Mucosa of rectum (tissue), 2 donors: ENCODE measurements around the gene RBM7.

Source experiments
- H3K27ac ChIP-seq, 2 donors: one replicate each; pipeline ENCODE4 v1.7.0; 2013; ENCODE audit warnings: inconsistent platforms in 2 of 2, low read depth in 2 of 2, low read length in 2 of 2
- H3K27me3 ChIP-seq, 2 donors: one replicate each; pipeline ENCODE4 v1.7.0; 2013; ENCODE audit warnings: low read length in 2 of 2; ENCODE audit not compliant: control insufficient read depth in 2 of 2, insufficient read depth in 2 of 2
- H3K36me3 ChIP-seq, 2 donors: one replicate each; pipeline ENCODE4 v1.7.0; 2013; ENCODE audit warnings: low read length in 2 of 2; ENCODE audit not compliant: control insufficient read depth in 2 of 2, insufficient read depth in 2 of 2
- H3K4me1 ChIP-seq, 2 donors: one replicate each; pipeline ENCODE4 v1.7.0; 2013; ENCODE audit warnings: low read length in 2 of 2, mild to moderate bottlenecking in 1 of 2; ENCODE audit not compliant: control insufficient read depth in 2 of 2, insufficient read depth in 2 of 2
- H3K4me3 ChIP-seq, 2 donors: one replicate each; pipeline ENCODE4 v1.7.0; 2013; ENCODE audit warnings: low read length in 2 of 2
- H3K9ac ChIP-seq, 2 donors: one replicate each; pipeline ENCODE4 v1.7.0; 2013; ENCODE audit warnings: low read length in 2 of 2, low read depth in 1 of 2, mild to moderate bottlenecking in 1 of 2
- H3K9me3 ChIP-seq, 2 donors: one replicate each; pipeline ENCODE4 v1.7.0; 2013; ENCODE audit warnings: low read length in 2 of 2; ENCODE audit not compliant: control insufficient read depth in 2 of 2
- donor health status: healthy.
- donor health status: Normal muscosa, but diverticular disease.

Gene RBM7

GRCh38 chr11:114395736-114396135 lies 4.7 kb upstream of the RBM7 start:
- Histone ChIP-seq H3K27ac (no peak overlapping the region), H3K27me3 (no peaks in the 10 kb centered on the region), H3K4me1 (peaks cover 15 to 23% of the 10 kb centered on the region in 2 donors), H3K9me3 (no peaks in the 10 kb centered on the region), H3K4me3 (no peak overlapping the region), H3K9ac (no peak overlapping the region), H3K36me3 (no peaks in the 10 kb centered on the region)

DNA sequence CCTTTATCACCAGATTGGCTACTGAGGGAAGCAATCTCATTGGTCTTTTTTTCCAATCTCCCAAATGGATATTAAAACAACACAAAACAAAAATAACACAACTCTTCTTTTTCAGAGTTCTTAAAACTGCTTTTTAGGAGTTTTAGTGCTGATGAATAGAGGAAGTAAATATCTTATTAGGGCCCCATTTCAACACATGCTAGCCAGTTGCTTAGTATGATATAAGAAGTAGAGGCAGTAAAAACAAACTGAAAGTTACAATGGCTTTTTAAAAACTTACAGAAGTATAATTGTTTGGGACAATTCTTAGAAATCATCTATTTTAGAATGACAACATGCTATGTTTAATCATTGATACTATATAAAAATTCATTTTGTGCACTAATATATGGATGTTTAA lies 3.5 kb upstream of the RBM7 start:
- no peak overlapping the region for H3K4me3 ChIP-seq
- no peaks in the 10 kb centered on the region for H3K9me3 ChIP-seq
- no peaks in the 10 kb centered on the region for H3K27me3 ChIP-seq
- H3K36me3 ChIP-seq, result no peaks in the 10 kb centered on the region
- H3K27ac ChIP-seq, result no peak overlapping the region
- peaks cover 15 to 23% of the 10 kb centered on the region in 2 donors for H3K4me1 ChIP-seq
- no peak overlapping the region for H3K9ac ChIP-seq

DNA sequence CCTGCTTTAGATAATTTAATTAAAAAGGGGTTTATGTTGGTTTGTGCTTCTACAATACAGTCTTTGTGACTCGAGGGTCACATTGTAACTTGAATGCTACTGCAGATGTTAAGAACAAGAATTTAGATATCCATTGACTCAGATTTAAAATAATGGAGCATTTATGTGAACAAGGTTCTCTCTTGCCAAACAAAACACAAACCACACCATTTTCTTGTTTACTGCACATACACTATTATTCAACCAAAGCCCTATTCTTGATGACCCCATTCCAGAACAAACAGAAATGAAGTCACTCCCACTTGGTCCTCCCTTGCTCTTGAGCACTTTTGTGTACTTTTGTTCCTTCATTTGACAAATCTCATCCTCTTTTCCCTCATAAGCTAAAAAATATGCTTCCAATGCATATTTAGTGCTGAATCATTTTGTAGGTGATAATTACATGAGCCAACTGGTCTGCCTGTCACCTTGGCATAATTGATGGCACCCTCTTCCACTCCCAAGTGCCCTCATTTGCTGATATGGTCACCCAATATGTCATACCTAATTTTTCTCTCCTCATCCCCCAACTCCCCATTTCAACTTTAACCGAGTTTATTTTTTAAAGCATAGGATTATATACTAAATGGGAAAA lies 3.0 kb upstream of the RBM7 start:
- no peak overlapping the region for H3K4me3 ChIP-seq
- H3K27me3 ChIP-seq, result no peaks in the 10 kb centered on the region
- H3K9ac ChIP-seq, result no peak overlapping the region
- H3K27ac ChIP-seq, result no peak overlapping the region
- no peaks in the 10 kb centered on the region for H3K36me3 ChIP-seq
- no peaks in the 10 kb centered on the region for H3K9me3 ChIP-seq
- peaks cover 15 to 22% of the 10 kb centered on the region in 2 donors for H3K4me1 ChIP-seq

DNA sequence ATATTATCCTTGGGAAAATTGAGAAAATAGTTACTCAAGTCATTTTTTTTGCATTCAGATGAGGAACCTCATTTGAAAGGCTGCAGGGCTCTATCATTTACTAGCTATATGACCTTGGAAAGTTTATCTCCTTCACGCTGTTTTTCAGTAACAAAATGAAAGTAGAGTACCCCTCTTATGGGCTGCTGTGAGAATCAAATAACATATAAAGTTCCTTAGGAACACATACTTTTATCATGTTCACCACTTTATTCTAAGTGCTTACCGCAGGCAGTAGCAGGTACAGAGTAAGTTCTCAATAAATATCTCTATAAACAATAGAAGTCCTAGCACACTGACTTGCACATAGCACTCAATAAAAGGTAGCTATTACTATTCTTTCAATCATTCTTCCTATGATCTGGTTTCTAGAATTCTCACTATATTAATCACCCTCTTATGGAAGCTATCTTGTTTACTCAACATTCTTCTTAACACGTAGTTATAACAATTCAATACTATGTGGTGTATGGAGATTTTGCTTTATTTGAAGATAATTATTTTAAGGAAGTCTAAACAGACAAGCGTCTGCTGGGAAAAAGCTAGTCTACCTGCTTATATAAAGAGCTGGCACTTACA lies 2.1 kb upstream of the RBM7 start:
- Histone ChIP-seq H3K4me1 (peaks cover 17 to 18% of the 10 kb centered on the region in 2 donors), H3K27ac (no peak overlapping the region), H3K27me3 (no peaks in the 10 kb centered on the region), H3K9ac (peak overlapping the region in 1 of 2 donors; percentile 100), H3K36me3 (peaks cover 0 to 2% of the 10 kb centered on the region in 2 donors), H3K9me3 (no peaks in the 10 kb centered on the region), H3K4me3 (peak overlapping the region in 1 of 2 donors; percentile 100)

DNA sequence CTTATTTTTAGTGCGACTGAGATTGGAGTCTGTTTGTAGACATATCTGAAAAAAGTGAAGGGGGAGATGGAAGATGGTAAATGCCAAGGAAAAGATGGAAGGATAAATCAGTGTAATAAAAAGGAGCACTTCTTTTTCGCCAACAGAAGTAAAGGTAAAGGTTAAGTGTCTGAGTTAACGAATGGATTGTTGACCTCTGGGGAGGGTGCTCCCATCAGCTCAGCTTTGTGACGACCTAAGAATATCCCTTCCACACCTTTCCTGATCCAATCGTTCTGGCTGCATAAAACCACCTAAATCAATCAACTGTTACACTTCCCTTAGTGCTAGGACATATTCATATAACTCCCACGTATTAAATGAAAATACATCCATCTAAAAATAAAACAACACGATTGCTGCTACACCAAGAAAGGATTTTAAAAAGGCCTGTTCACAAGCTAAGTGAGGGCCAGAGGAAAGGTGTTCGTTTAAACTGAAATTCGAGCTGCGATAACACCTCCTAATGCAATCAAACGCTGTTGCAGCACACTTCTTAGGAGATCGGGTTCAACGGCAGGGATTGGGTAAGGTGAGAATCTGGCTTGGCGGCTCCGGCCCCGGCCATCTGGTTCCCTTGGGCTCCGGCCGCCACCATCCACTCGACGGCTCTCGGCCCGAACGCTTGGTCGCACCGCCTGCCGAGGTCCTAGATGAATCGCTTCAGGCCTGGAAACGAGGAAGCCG lies 813 bp upstream of the RBM7 start:
- Histone ChIP-seq H3K4me3 (peak overlapping the region; percentile 74 to 100), H3K9me3 (no peaks in the 10 kb centered on the region), H3K9ac (peak overlapping the region; percentile 100), H3K4me1 (peaks cover 17 to 18% of the 10 kb centered on the region in 2 donors), H3K36me3 (peaks cover 2 to 3% of the 10 kb centered on the region in 2 donors), H3K27me3 (no peaks in the 10 kb centered on the region), H3K27ac (peak overlapping the region; percentile 97 to 99)

- Histone ChIP-seq H3K27me3 (no peaks in the 10 kb centered on the region), H3K36me3 (peaks cover 9 to 12% of the 10 kb centered on the region in 2 donors), H3K9me3 (no peaks in the 10 kb centered on the region), H3K27ac (peak overlapping the region; percentile 97 to 99), H3K4me3 (peak overlapping the region; percentile 74 to 100), H3K9ac (peak overlapping the region; percentile 100), H3K4me1 (peaks cover 9 to 11% of the 10 kb centered on the region in 2 donors)
Observed at GRCh38 chr11:114400915-114401223, 403 bp downstream of the RBM7 start.

DNA sequence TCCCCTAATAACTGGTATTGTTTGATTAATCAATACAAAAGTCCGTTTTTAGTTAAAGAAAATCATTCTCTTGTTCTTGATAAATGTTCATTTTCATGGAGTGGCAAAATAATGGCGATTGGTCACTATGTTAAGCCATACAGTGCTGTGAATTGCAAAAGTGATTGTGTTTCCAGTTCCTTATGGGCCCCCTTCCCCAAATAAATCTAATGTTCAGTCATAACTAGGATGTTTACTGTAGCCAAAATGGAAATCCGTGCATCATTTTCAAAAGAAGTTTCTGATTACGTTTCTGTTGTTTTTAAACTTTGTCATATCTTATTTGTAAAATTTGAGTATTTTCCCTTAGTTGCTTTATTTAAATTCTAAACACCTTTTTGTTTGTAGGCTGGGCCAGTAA lies 845 bp downstream of the RBM7 start:
- Histone ChIP-seq H3K4me1 (peaks cover 7 to 9% of the 10 kb centered on the region in 2 donors), H3K4me3 (peak overlapping the region; percentile 74 to 100), H3K27ac (peak overlapping the region in 1 of 2 donors; percentile 14), H3K36me3 (peaks cover 13 to 17% of the 10 kb centered on the region in 2 donors), H3K9me3 (no peaks in the 10 kb centered on the region), H3K9ac (peak overlapping the region; percentile 100), H3K27me3 (no peaks in the 10 kb centered on the region)

- Histone ChIP-seq H3K36me3 (peaks cover 18 to 19% of the 10 kb centered on the region in 2 donors), H3K4me1 (no peaks in the 10 kb centered on the region), H3K27ac (no peak overlapping the region), H3K4me3 (no peak overlapping the region), H3K9ac (no peak overlapping the region), H3K9me3 (no peaks in the 10 kb centered on the region), H3K27me3 (no peaks in the 10 kb centered on the region)
Observed at GRCh38 chr11:114412946-114413345, 12.5 kb downstream of the RBM7 start.

DNA sequence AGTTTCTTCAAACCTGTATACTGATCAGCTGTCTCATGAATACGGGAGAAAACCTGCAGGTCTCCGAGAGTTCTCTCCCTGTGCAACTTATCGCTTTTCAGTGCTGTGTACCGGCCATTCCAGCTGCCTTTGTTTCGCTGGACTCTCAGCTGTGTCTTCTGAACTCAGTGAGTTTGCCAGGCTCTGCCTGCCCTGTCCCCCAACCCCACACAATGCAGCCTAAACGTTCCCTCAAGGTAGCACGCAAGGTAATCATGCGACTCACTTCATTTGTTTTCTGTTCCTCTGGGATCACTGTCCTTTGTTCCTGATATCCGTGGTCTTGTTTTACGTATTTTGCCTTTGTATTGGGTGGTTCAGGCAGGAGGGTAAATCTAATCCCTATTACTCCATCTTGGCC lies 13.5 kb downstream of the RBM7 start:
- Histone ChIP-seq H3K4me3 (no peak overlapping the region), H3K36me3 (peaks cover 13 to 14% of the 10 kb centered on the region in 2 donors), H3K27me3 (no peaks in the 10 kb centered on the region), H3K27ac (no peak overlapping the region), H3K9me3 (no peaks in the 10 kb centered on the region), H3K4me1 (no peaks in the 10 kb centered on the region), H3K9ac (no peak overlapping the region)

DNA sequence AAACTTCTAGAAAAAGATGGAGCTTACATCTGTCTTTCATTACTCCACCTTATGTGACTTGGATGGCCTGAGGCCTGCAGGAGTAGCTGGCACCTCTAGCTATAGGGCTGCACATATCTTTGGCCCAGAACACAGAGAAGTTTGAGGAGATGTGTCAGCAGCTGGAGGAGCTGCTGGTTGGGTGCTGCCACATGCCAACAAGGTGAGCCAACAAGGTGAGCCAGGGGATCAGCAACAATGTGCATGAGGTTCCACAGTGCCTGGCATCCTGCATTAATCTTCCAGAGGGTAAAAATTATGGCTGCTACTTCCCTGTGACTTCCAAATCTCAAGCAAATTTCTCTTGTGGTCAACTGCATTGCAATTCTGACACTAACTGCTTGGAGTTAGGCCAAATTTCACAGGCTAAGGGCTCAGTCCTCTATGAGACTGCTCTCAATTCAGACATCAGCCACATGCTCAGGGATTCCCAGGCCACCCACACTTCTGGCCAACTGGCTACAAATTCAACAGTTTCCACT lies 16.0 kb downstream of the RBM7 start:
- H3K9ac ChIP-seq, result no peak overlapping the region
- H3K4me1 ChIP-seq, result no peaks in the 10 kb centered on the region
- no peak overlapping the region for H3K27ac ChIP-seq
- H3K27me3 ChIP-seq, result no peaks in the 10 kb centered on the region
- no peak overlapping the region for H3K4me3 ChIP-seq
- no peaks in the 10 kb centered on the region for H3K9me3 ChIP-seq
- H3K36me3 ChIP-seq, result no peaks in the 10 kb centered on the region
